Endothelial cell of hepatic sinusoid (primary cell): ENCODE results near the gene CNST.

Experiments used
- in situ Hi-C: cut with HindIII; loops from 2 replicates; pipeline ENCODE4 v1.10.0; 2017; ENCODE audit warnings: low sequenced_read_pairs

The CNST gene, protein sequence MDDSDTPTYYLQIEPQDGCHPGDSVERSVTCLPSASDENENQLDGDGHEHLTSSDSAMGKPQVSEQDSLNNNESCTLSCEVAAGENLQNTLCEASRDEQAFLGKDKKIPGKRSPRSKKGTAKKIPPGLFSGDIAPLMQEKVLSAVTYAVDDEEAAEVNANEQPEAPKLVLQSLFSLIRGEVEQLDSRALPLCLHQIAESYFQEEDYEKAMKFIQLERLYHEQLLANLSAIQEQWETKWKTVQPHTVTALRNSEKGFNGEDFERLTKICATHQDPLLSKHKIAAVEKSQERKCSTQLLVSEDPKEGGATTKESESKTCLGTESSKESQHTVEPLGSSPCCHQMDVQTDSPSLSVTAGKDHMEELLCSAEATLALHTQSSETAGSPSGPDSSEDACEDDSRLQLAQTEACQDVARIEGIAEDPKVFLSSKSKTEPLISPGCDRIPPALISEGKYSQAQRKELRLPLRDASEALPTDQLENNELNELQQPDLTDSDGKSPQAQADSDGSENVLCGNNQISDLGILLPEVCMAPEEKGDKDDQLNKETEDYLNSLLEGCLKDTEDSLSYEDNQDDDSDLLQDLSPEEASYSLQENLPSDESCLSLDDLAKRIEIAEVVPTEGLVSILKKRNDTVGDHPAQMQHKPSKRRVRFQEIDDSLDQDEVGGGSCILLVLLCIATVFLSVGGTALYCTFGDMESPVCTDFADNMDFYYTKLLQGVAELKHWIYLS

GRCh38 chr1:246566128-246566812 lies at the start of gene CNST, which contains the start of gene TFB2M:
TSS of gene CNST (plus strand) at chr1:246566456. CDS start at chr1:246591563, 25,107 bp downstream.
TSS of gene TFB2M (minus strand) at chr1:246566261. CDS start at chr1:246566138, 123 bp downstream.
- in situ Hi-C loops = no loop called here

DNA sequence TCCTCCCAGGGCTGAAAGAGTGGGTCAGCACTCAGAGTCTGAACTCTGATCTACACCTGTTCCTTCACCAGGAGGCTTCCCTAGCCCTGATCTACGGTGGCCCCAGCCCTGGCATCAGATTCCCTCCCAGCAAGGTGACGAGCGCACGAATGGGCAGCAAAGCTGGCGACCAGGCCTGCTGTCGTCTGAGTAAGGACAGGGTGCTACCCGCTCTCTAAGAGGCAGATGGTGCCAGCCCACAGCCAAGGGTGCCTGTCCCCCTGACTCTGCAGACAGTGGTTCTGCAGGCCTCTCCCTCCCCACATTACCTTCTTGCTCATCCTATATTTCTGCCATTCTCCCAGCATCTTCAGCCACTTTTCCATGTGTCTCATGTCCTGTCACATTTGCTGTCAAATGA lies 48.9 kb upstream of the CNST start:
- in situ Hi-C loops = no loop called here

- in situ Hi-C loops = no loop called here
Observed at GRCh38 chr1:246518456-246519205, 47.6 kb upstream of the CNST start.

DNA sequence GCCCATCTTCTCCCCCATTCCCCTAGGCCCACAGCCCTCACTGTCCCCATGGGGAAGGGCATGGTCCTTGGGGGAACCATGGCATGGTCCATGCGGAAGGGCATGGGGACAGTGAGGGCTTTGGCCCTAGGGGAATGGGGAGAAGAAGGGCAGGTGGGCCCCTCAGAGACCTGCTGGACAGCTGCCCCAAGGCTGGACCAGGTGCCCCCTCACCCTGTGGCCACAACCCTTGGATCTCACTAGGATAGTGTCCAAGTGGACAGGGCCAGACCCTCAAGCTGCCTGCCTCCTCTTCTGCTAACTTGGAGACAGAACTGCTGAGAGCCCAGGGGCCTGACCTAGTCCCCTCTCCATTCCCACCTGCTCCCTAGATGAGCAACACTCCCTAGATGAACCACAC lies 46.7 kb upstream of the CNST start:
- in situ Hi-C loops = no loop called here

DNA sequence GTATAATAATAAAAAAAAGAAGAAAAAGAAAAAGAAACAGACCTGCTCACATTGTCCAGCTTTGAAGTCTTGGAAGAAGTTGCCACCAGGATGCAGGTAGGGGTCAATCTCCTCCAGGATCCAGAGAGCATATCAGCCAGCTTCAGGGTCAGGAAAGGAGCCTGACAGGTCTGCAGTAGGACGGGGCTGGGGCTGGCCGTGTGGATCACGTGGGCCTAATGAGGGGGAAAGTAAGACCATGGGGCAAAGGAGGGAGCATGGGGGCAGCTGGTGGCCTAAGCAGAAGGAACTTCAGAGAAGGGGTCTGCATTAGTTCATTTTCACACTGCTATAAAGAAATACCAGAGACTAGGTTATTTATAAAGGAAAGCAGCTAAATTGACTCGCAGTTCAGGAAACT lies 39.9 kb upstream of the CNST start:
- in situ Hi-C loops = no loop called here

DNA sequence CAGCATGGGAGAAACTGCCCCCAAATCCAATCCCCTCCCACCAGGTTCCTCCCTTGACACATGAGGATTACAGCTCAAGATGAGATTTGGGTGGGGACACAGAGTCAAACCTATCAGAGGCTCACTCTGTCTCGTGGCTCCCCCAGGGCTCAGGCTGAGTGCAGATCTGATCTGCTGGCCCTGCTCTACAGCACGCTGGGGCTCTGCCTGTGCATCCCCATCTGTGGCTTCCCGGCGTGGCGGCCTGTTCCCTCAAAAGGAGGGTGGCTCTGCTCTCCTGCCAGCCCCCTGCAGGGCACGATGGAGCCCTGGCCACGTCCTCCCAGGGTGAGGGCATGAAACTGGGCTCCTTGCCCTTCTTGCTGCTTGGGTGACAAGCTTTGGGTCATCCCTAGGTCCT lies 39.3 kb upstream of the CNST start:
- in situ Hi-C loops = no loop called here

DNA sequence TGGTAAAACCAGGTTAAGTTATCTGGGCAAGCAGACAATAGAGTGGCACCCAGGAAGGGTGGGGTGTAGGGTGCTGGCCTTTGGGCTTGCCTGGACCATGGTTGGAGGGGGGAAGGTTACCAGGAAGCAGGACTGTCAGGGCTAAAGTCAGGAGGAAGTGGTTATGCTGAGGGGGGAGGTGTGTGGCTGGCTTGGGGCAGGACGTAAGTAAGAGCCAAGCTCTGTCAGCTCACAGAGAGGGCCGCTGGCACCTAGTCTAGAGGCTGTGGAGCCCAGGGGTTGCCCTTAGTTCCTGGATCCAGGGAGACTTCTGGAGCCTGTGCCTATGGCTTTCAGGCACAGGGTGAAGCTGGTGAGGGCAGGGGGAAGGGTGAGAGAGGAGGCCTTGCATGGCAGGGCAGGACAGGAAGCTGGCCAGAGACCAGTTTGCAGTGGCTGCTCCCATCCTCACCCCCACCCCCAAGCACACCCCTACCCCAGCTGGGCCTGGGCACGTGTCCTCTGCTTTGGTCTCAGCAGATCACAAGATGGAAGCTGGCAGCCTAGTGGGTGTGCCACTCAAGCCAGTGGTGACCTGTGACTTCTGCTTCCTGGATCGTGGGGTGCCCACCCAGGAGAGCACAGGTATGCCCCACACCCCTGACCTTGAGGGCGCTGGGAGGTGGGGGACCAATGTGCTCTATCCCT lies 38.7 kb upstream of the CNST start:
- in situ Hi-C loops = no loop called here

- in situ Hi-C loops = no loop called here
Observed at GRCh38 chr1:246528933-246529731, 37.1 kb upstream of the CNST start.

DNA sequence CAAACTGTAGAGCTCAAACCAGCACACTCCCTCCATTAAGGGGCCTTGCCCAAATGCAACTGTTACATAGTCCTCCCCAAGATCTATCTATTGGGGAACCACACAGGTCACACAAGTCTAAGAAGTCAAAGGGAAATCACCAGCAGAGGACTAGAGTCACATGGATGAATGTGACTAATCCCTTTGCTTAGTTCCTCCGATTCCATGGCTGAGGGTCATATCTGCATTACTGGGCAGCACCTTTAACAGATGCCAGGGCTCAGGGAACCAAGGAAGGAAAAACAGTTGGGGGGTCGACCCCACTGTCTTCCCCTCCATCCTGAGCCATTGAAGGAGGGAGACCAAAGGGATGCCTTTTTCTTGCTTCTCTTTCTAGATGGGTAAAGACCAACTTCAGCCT lies 35.8 kb upstream of the CNST start:
- in situ Hi-C loops = no loop called here

DNA sequence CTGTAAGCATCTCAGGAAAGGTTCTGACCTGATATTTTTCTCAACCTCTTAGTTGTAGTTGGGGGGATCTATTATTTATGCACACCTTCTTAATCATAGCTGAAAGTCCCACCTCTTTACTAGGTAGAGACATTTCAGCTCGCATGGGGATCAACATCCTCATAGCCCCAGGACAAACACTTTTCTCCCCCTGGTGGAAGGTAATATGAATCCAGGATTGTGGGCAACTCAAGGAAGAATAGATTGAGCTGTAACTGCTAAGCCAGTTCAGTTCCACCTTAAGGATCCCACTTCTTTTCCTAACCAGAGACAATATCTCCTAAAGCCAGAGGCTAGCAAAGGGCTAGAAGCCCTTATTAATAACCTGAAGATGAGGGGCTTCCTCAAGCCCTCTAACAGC lies 33.7 kb upstream of the CNST start:
- in situ Hi-C loops = no loop called here

DNA sequence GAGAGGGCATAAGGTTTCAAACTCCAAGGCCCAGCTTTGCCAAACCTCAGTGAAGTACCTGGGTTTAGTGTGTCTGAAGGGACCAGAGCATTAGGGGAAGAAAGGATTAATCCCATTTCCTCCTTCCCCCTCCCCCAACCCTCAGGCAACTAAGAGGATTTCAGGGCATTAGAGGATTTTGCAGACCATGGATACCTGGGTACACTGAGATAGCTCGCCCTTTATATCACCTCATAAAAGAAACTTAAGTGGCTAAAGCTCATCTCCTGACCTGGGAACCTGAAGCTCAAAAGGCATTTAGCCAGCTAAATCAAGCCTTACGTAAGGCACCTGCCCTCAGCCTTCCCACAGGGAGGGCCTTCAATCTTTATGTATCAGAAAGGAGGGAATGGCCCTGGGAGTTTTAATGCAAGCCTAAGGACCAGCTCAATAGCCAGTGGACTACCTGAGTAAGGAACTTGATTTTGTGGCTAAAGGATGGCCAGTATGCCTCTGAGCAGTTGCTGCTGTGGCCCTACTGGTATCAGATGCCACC lies 32.8 kb upstream of the CNST start:
- in situ Hi-C loops = no loop called here

DNA sequence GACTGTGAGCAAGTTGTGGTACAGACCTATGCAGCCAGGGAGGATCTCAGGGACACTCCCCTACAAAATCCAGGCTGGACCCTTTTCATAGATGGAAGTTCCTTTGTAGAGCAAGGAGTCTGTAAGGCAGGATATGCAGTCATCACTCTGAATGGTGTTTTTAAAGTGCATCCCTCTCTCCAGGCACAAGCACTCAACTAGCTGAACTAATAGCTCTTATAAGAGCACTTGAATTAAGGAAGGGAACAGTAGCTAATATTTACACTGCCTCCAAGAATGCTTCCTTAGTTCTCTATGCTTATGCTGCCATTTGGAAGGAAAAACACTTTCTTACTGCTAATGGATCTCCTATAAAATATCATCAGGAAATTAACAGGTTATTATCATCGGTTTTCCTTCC lies 32.1 kb upstream of the CNST start:
- in situ Hi-C loops = no loop called here

DNA sequence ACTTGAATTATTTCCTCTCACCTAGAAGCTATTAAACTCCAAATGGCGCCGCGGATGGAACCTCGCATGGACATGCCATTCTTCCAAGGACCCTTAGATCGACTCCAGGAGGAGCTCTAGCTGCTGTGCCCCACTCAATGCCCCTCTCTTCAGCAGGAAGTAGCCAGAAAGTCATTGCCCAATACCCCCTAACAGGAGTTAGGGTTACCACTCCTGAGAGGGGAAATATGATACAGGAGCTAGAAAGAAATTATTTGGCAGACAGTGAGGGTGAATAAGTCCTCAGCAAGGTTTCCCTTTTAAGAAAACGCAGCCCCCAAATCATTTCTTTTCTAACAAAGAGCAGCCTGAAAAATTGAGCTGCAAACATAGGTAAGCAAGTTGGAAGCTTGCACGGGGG lies 28.8 kb upstream of the CNST start:
- in situ Hi-C loops = no loop called here

GRCh38 chr1:246537887-246538286 lies 28.4 kb upstream of the CNST start:
- in situ Hi-C loops = no loop called here

GRCh38 chr1:246540738-246541491 lies 25.3 kb upstream of the CNST start:
- in situ Hi-C loops = no loop called here

DNA sequence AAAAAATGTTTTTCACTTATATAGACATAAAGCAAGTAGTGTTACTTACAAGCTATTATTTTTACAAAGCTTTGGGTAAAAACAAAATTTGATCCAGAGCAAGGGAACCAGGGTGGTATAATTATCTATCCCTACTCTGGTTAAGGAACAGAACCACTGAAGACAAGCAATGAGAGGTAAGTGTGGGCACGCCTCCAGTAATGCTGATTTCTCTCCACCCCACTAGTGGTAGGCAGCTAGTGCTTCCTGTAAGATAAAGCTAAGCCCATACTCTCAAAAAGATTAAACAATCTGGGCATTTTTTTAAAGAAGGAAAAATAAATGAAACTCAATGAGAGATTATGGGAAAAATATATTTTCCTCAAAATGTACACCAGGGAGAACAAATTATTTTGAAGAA lies 22.3 kb upstream of the CNST start:
- in situ Hi-C loops = no loop called here

- in situ Hi-C loops = no loop called here
Observed at GRCh38 chr1:246549665-246550064, 16.6 kb upstream of the CNST start.

DNA sequence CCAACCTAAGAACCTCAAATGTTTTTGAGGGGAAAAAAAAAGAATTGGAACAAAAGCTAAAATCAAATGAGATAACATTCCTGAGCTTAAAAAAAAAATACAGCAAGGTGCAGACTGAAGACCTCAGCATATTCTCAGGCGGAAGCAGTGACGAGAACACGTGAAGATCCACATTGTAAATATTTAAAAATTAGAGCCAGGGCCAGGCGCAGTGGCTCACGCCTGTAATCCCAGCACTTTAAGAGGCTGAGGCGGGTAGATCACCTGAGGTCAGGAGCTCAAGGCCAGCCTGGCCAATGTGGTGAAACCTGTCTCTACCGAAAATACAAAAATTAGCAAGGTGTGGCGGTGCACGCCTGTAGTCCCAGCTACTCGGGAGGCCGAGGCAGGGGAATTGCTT lies 15.9 kb upstream of the CNST start:
- in situ Hi-C loops = no loop called here

DNA sequence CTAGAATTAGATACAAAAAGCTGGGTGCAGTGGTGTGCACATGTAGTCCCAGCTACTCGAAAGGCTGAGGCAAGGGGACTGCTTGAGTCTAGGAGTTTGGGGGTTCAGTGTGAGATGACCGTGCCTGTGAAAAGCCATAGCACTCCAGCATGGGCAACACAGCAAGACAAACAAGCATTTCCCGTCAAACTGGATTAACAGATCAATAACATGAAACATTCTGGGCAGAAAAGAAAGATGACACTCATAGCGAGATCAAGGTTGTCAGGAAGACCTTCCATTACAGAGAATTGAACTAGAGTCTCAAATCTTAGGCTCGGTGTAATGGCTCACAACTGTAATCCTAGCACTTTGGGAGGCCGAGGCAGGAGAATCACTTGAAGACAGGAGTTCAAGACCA lies 14.1 kb upstream of the CNST start:
- in situ Hi-C loops = no loop called here
